GM19328 (cell line): ENCODE results near the gene DAB2IP.
"Not testable (repeated sequence)": the region's sequence is repeated elsewhere in the genome, so short reads cannot be mapped to it uniquely, and the experiment has no call there.

Experiments
- ATAC-seq: cut with Tn5 transposase; IDR thresholded peaks from one replicate; pipeline ENCODE4 v1.9.1; 2021; ENCODE audit warnings: mild to moderate bottlenecking, moderate library complexity; ENCODE audit not compliant: unreplicated experiment

DAB2IP gene

GRCh38 chr9:121651295-121652020 lies at the start of gene DAB2IP:
TSS of gene DAB2IP (plus strand) at chr9:121651634. CDS start at chr9:121651776, 142 bp downstream.
- no peak for ATAC-seq

DNA sequence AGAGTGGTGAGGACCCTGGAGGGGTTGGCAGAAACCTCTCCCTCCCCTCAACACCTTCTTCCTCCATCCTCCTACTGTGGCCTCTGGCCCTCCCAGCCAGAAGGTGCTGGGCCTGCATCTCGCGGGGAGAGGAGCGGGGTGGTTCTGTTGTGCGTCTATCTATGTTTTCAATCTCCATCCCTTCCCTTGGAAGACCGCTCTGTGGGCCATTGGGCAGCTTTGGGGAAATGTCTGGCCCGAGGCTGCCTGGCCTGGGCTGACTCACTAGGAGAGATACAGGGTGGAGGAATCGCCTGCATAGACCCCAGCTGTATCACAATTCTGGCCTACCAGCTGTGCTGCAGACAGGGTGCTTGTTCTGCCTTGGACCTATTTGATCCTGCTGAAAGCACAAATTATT lies 48.4 kb upstream of the DAB2IP start:
- no peak for ATAC-seq

DNA sequence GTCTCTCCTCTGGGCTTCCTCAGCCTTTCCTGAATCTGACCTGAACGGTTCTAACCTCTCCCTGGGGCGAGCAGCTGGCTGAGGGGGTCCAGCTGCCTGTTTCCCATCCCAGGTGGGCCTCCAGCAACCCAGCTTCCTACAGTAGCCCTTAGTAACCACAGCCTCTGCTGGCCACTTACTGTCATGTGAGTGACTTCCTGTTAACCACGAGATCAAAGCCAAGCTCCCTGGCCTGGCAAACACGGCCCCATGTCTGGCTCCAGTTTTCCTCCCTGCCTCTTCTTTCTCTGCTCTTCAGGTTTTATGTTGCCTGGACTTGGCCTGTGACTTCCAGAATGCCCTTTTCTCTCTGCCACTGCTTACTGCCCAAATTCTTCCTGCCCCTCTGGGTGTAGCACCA lies 47.2 kb upstream of the DAB2IP start:
- no peak for ATAC-seq

DNA sequence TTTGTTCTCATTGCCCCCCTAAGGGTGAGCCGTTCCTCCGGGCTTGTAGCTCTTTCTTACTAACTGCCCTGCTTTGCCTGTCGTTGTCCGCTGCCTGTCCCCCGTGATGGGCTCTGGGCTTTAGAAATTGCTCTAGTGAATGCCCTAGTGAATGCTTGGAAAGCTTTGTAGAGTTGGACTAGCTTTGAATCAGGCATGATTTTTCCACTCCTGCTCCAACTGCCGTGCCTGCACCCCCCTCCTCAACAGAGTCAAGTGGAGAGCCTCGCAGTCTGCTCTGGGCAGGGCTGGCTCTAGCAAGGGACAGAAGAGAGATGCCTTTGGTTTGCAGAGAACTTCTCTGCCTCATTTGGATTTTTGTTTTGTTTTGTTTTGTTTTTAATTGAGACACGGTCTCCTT lies 46.8 kb upstream of the DAB2IP start:
- ATAC-seq = no peak

DNA sequence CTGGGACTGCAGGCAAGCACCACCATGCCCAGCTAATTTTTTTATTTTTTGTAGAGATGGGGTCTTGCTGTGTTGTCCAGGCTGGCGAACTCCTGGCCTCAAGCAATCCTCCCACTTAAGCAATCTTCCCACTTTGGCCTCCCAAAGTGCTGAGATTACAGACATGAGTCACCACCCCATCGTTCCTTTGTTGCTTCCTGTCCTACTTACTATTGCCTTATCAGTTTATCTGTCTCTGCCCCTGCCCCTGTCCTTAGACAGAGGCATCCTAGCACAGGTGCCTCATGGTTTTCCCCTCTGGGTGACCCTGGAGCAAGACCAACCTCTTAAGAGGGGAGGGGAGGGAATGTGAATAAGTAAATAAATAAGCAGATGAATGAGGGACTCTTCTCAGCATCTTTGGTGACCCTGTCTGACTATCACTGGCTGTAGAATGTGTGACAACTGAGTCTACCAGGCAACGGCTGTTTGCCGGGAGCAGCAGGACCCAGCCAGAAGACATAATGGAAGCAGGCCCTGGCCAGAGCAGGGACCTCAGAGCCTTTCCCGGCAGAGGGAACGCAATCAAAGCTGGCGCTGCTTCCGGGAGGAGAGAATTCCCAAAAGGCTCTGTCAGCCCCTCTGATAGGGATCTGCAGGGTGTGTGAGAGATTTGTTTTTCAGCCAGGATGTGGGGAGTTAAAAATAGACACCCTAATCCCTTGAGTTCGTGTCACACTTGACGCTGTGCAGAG lies 43.8 kb upstream of the DAB2IP start:
- no peak for ATAC-seq

DNA sequence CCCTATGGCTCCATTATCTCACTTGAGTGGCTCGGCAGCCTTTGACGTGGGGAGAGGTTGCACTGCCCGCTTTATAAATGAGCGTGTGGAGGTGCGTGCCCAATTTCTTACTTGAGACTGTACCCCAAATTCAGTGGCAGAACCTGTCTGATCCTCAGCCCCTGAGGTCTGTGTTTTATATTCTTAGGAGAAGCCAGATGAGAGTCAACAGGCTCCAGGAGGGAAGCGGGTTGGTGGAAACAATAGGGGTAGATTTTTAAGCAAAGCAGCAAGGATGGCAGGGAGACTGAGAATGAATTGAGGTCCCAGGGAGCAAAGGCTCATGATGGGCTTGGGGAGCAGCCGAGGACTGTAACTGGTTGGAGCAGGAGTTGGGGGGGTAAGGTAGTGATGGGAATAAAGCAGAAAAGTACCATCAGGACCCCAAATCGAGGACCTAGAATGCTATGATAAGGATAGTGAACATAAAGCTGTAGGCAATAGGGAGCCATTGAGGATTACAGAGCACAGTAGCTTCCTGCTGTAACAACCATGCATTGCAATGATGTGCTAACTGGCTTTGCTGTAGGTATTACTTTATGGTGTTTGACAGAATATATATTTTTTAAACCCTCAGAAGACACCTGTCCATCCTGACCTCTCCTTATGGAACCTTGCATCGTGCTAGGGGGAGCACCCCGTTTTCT lies 43.1 kb upstream of the DAB2IP start:
- ATAC-seq = no peak

- no peak for ATAC-seq
Observed at GRCh38 chr9:121609822-121610637, 41.4 kb upstream of the DAB2IP start.

DNA sequence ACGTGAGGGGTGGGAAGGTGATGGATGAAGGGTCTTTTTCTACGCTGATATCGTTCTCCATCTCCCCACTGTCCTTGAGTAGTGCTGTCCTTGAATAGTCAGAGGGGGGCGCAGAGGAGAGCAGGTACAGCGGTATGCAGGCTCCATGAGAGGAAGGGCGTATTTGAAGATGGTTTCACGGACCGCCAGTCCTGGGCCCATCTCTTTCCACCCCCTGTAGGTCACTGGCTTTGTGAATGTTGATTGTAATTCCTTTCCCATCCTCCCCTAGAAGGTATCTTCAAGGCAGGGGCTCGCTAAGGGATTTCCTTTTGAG lies 40.8 kb upstream of the DAB2IP start:
- no peak for ATAC-seq

DNA sequence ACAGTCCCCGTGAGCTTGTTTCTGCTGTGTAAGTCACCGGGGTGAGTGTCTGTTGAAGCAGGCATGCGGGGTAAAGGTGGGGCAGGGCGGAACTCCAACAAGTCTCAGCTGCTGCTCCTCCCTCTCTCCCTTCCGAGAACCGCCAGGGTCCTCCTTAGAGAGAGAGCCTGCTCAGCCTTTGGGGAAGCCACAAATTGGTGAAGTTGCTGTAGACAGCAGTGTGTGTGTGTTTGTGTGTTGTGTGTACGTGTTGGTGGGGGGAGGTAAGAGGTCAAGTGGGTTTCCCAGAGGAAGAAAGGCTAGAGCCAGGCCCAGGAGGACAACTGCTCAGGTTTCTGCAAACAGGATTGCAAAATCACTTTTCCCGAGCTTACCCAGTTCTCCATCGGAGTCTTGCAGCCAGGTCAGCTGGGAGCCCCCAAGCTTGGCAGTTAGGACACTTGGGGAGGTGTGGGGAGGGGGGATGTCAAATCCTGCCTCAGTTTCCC lies 38.9 kb upstream of the DAB2IP start:
- ATAC-seq = no peak

DNA sequence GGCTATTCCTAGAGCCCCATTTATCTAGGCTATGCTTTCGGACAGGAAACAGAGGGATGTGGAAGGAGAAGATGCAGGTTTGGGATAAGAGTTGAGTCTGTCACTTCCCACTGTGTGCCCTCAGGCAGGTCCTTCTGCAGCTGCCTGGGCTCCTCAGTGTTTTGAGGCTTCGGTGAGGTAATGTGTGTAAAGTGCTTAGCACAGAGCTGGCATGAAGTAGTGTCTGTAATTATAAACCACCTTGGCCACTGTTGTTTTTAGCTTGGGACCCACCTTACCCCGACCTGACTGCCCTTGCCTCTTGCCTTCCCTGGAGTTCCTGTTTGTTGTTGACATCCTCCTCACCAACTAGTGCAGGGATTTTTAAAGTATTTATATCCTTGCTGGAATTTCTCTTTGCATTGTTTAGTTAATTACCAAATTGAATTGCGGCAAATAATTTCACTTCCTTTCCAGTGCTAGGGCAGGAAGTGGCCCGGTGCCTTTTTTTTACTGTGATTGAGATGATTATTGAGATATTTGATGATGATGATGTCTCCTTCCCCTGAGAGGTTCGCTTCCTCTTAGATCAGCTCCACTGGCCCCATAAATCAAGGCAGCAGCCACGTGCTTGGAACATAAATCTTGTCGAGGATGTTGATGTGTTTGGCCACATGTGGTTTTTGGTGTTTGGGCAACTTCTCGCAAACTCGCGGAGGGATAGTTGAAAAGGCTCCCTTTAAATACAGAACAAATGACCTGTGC lies 38.3 kb upstream of the DAB2IP start:
- ATAC-seq = no peak

DNA sequence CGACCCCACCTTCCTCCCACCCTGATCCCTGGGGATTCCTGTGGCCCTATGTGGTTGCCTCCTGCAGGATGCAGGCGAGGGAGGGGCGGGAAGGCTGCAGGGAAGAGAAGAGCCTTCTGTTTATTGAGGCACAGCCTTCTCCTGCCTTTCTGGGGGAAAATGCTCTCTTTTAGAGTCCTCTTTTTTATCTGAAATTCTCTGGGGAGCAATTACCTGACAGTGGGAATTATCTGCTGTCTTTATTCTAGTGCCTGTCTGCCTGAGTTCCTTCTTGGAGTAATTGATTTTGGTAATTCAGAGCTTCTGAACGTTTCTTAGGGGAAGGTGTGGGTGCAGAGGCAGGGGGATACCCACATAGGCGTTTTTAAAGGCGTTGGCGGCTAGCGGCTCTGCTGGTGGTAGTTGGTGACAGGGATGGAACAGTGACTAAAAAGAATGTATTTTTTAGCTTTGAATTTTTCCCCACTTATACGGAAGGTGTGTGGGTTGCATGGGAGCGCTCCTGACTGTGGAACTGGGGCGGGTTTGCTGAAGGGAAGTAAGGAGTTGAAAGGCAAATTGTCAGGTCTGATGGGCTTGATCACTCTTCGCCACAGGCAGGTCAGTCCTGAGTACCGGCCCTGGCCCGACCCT lies 35.2 kb upstream of the DAB2IP start:
- ATAC-seq = no peak

- ATAC-seq = no peak
Observed at GRCh38 chr9:121618504-121618903, 32.9 kb upstream of the DAB2IP start.

- ATAC-seq = not testable (repeated sequence)
Observed at GRCh38 chr9:121618910-121619309, 32.5 kb upstream of the DAB2IP start.

DNA sequence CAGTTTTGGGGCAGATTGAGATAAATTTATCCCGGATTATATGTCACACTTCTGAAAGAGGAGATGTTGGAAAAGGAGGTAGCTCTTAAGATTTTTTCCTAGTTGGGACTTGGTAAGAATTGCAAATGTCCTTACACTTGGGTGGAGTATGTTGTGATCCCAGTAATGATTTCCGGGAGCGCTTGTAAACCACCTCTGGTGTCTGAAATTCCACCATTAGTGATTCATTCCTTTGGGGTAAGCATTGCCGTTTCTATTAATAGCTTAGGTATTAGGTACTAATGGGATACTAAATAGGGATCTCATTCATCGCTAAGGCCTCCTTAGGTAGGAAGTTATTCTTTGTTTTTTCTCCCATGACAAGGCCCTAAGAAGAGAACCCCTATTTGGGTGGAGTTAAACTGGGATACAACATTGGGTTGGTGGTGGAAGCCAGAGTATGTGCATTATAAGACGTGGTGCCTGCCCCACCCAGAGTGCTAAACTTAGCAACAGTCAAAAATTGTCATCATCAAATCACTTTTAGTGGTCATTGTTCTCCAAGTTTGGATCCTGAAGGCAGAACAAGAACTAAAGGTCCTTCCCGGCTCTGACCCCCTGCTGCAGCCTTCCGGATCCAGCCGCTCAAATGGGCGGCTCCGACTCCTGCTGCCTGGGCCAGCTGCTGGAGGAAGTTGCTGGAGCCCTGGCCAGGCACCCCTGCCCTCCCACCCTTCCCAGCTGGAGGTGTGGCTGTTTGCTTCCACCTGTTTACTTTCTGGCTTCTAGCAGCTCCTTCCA lies 31.7 kb upstream of the DAB2IP start:
- ATAC-seq = no peak

DNA sequence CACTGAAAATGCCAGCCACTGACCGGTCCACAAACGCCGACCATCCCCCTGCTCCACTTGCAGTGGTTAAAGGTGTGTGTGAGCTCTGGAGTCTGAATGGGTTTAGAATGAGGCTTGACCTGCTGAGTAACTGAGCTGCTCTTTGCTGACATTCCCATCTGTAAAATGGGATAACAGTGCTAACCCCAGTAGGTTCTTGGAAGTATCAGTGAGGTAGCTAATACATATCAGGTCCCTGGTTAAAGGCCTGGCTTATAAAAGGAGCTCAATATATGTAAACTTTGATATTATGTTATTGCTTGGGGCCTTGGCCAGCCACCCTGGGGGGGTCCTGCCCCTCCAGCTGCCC lies 31.1 kb upstream of the DAB2IP start:
- no peak for ATAC-seq

- ATAC-seq = no peak
Observed at GRCh38 chr9:121620777-121621449, 30.5 kb upstream of the DAB2IP start.

DNA sequence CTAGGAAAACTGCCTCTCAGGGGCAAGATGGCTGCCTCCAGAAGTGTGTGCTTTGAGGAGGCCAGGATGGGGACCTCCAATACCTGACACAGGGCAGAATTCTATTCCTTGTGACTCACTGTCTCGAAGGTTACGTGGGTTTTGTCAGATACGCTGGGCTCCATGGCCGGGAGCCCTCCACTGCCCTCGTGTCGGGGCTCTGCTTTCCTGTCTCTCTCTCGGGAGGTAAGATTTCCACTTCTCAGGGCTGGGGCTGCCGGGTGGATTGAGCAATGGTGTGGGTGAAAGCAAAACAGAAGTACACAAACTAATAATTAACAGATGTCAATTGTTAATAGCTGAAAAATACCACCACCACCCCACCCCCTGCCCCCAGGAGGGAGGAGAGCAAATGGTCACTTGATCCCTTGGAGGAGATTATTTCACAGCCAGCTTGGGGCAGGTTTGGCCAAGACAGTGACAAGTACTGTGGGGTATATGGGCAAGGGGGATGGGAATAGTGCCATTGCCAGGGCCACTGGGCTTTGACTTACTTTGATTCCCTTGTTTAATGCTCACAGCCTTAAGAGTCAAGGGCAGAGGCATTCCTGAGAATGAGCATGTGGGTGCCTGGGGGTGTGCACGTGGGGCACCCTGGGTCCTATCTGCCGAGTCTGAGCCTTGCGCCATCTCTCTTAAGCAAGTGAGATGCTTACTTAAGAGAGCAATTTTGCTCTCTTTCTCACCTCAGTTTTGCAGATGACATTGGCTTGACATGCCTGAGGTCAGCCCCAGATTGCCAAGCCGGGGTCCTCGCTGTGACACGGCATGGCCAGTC lies 28.8 kb upstream of the DAB2IP start:
- no peak for ATAC-seq

- ATAC-seq = not testable (repeated sequence)
Observed at GRCh38 chr9:121623430-121623829, 28.0 kb upstream of the DAB2IP start.
